HepG2 (cell line): ENCODE measurements around the gene TMEM141. TPM values are rescaled to one million over a fixed set of nuclear protein-coding genes. Genes with fewer than 3 reads are reported as not detected.

ENCODE experiments used
- ATAC-seq: fragments of 200-7000 bp; cut with Tn5 transposase; 3 replicates; pipeline ENCODE4 v1.9.1; 2020; ENCODE audit warnings: mild to moderate bottlenecking, moderate library complexity
- BruUV-seq: library from RNA; stranded (reverse); fragments of 400-500 nt; replicated peaks from 2 replicates; lab custom pipeline; 2021; lab: Mats Ljungman, UMichigan
- CTCF ChIA-PET: fragments of 300-600 bp; formaldehyde crosslinking; extraction: SDS; loops from one replicate; lab custom pipeline; 2021; ENCODE audit warnings: low total read pairs, inconsistent platforms, low intra/inter-chr PET ratio; lab: Yijun Ruan, JAX
- POLR2A ChIA-PET: fragments of 350-600 bp; sonication (Branson Sonifier 250); formaldehyde crosslinking; loops from one replicate; lab custom pipeline; 2020; ENCODE audit warnings: antibody characterized with exemption, inconsistent platforms; lab: Yijun Ruan, JAX
- DNase-seq: peaks from one replicate; pipeline ENCODE4 v3.0.0-alpha.2; 2015; ENCODE audit warnings: low spot score
- FAIRE-seq: peaks from 3 replicates; lab custom pipeline; 2011; peaks lifted over from hg19 to GRCh38; lab: Jason Lieb, UNC
- H2AFZ ChIP-seq: one replicate; pipeline ENCODE4 v1.6.1; 2011; ENCODE audit warnings: low read length, inconsistent platforms
- H3K27ac ChIP-seq: fragments of 300-600 bp; 3 replicates; pipeline ENCODE4 v1.8.0; 2011; ENCODE audit warnings: mixed run types, mild to moderate bottlenecking, mixed read lengths, low read length, inconsistent platforms; ENCODE audit not compliant: insufficient read depth; ENCODE audit errors: extremely low read length
- H3K27me3 ChIP-seq, 2 experiments: fragments of 200-600 bp in 1 of 2; 2 replicates in 1 of 2; 3 replicates in 1 of 2; pipeline versions ENCODE4 v1.6.0 to v1.8.0; 2011; ENCODE audit warnings: low read length in 2 of 2, mild to moderate bottlenecking in 2 of 2, moderate library complexity in 2 of 2, inconsistent platforms in 1 of 2; ENCODE audit not compliant: insufficient read depth in 2 of 2, control insufficient read depth in 1 of 2
- H3K36me3 ChIP-seq, 2 experiments: fragments of 200-600 bp in 1 of 2; replicated peaks in 1 of 2; 2 replicates in 1 of 2; 3 replicates in 1 of 2; pipeline versions ENCODE4 v1.5.1 to v1.8.0; 2011; ENCODE audit warnings: low read length in 2 of 2, inconsistent platforms in 1 of 2; ENCODE audit not compliant: insufficient read depth in 2 of 2, control insufficient read depth in 1 of 2
- H3K4me1 ChIP-seq: 2 replicates; pipeline ENCODE4 v1.5.1; 2012; ENCODE audit warnings: low read length, inconsistent platforms; ENCODE audit not compliant: insufficient read depth
- H3K4me2 ChIP-seq: 2 replicates; pipeline ENCODE4 v1.6.0; 2011; ENCODE audit warnings: low read depth, low read length, inconsistent platforms
- H3K4me3 ChIP-seq, 3 experiments: fragments of 200-600 bp in 1 of 3; sonication (generic), shearing (Covaris generic) in 1 of 3; replicated peaks in 1 of 3; 2 replicates each; pipeline ENCODE4 v1.5.1; 2011 to 2016; ENCODE audit warnings: low read length in 3 of 3, inconsistent platforms in 2 of 3, low read depth in 2 of 3, mild to moderate bottlenecking in 2 of 3, control low read depth in 1 of 3, mixed read lengths in 1 of 3; ENCODE audit not compliant: insufficient read depth in 1 of 3
- H3K79me2 ChIP-seq: one replicate; pipeline ENCODE4 v1.6.1; 2011; ENCODE audit warnings: low read length, inconsistent platforms; ENCODE audit not compliant: insufficient read depth
- H3K9ac ChIP-seq: 2 replicates; pipeline ENCODE4 v1.6.0; 2011; ENCODE audit warnings: mild to moderate bottlenecking, low read depth, low read length, inconsistent platforms; ENCODE audit not compliant: insufficient read depth
- H3K9me3 ChIP-seq: 2 replicates; pipeline ENCODE4 v1.5.1; 2012; ENCODE audit warnings: mild to moderate bottlenecking, low read length
- H4K20me1 ChIP-seq: 2 replicates; pipeline ENCODE4 v1.6.0; 2011; ENCODE audit warnings: inconsistent platforms, mild to moderate bottlenecking, low read length, moderate library complexity; ENCODE audit not compliant: insufficient read depth
- HES4 ChIP-seq: sonication (generic); formaldehyde crosslinking; IDR thresholded peaks from 2 replicates; pipeline ENCODE4 v1.9.0; 2021; ENCODE audit warnings: mild to moderate bottlenecking, missing genetic modification reagents, borderline replicate concordance
- HOXA3 ChIP-seq: sonication (generic); formaldehyde crosslinking; IDR thresholded peaks from 2 replicates; pipeline ENCODE4 v1.5.0; 2020; ENCODE audit warnings: missing genetic modification reagents
- KDM2A ChIP-seq: sonication (generic); formaldehyde crosslinking; IDR thresholded peaks from 2 replicates; pipeline ENCODE4 v1.4.0; 2020; ENCODE audit warnings: low read depth, missing genetic modification reagents, borderline replicate concordance
- SPEN ChIP-seq: sonication (generic); formaldehyde crosslinking; IDR thresholded peaks from 2 replicates; pipeline ENCODE4 v1.5.1; 2020; ENCODE audit warnings: low read depth, mild to moderate bottlenecking, missing genetic modification reagents
- YY1 ChIP-seq: IDR thresholded peaks from 2 replicates; pipeline ENCODE4 v1.6.1; 2011; ENCODE audit warnings: low read length, low read depth, moderate library complexity, mild to moderate bottlenecking; ENCODE audit not compliant: insufficient read depth, insufficient replicate concordance
- ZNF546 ChIP-seq: sonication (generic); formaldehyde crosslinking; conservative IDR thresholded peaks from 2 replicates; pipeline ENCODE4 v1.8.1; 2023; ENCODE audit warnings: mild to moderate bottlenecking, missing genetic modification reagents
- ZNF792 ChIP-seq: IDR thresholded peaks from 2 replicates; pipeline ENCODE4 v1.6.1; 2016
- WGBS: methylation state at CpG from one replicate; pipeline ENCODE4 v1.1.6; 2017; ENCODE audit warnings: low lambda C conversion rate; 5-methylcytosine and 5-hydroxymethylcytosine counted together
- in situ Hi-C: cut with HindIII; loops from 2 replicates; pipeline ENCODE4 v1.10.0; 2017; ENCODE audit warnings: low pct_unique_long_range_greater_than_20kb; ENCODE audit not compliant: extremely low pct_ligation_motif_present
- intact Hi-C: fragments of 100-400 bp; cut with micrococcal nuclease; formaldehyde crosslinking; loops from one replicate; pipeline ENCODE4 v1.10.0; 2022; ENCODE audit not compliant: unreplicated experiment
- polyA plus RNA-seq, 8 experiments: library from polyadenylated mRNA; depleted of rRNA in 3 of 8; stranded (reverse) in 7 of 8; unstranded in 1 of 8; fragments of >200 nt; fragmentation: Illumina TruSeq in 4 of 8; extraction: Trizol in 4 of 8; gene quantifications; 2 replicates each; pipeline versions ENCODE4 v1.2.1 to v1.2.3, GENCODE V29; 2011 to 2016; ENCODE audit warnings: low read depth in 4 of 8, missing spikeins in 1 of 8, mixed read lengths in 1 of 8; ENCODE audit not compliant: insufficient read depth in 1 of 8
- total RNA-seq, 5 experiments: library from RNA; depleted of rRNA; stranded (reverse); fragments of >200 nt; fragmentation: Illumina TruSeq; extraction: Trizol; gene quantifications; 2 replicates each; pipeline ENCODE4 v1.2.3, GENCODE V29; 2016; ENCODE audit warnings: low read depth in 1 of 5
- TF ChIP-seq, protein P1 (sequence below): sonication (generic); formaldehyde crosslinking; IDR thresholded peaks from 2 replicates; pipeline ENCODE4 v1.5.0; 2020; ENCODE audit warnings: missing genetic modification reagents
- TF ChIP-seq, protein P2 (sequence below): sonication (generic); formaldehyde crosslinking; IDR thresholded peaks from 2 replicates; pipeline ENCODE4 v1.4.0; 2020; ENCODE audit warnings: missing genetic modification reagents
- TF ChIP-seq, protein P3 (sequence below): sonication (generic); formaldehyde crosslinking; IDR thresholded peaks from 2 replicates; pipeline ENCODE4 v1.8.0; 2022; ENCODE audit warnings: low read depth, missing genetic modification reagents
- TF ChIP-seq, protein P4 (sequence below): sonication (generic); formaldehyde crosslinking; IDR thresholded peaks from 2 replicates; pipeline ENCODE4; 2020; ENCODE audit warnings: missing genetic modification reagents, mild to moderate bottlenecking, borderline replicate concordance
- TF ChIP-seq, protein P5 (sequence below): sonication (generic); formaldehyde crosslinking; IDR thresholded peaks from 2 replicates; pipeline ENCODE4 v1.9.0; 2022; ENCODE audit warnings: low read depth, missing genetic modification reagents

The TMEM141 gene
- total and polyA plus RNA-seq, 2 of the 13 experiments (the other 11 are each of a cell fraction or from before 2014, with no cell fraction given), result 81.0 to 202 TPM

DNA sequence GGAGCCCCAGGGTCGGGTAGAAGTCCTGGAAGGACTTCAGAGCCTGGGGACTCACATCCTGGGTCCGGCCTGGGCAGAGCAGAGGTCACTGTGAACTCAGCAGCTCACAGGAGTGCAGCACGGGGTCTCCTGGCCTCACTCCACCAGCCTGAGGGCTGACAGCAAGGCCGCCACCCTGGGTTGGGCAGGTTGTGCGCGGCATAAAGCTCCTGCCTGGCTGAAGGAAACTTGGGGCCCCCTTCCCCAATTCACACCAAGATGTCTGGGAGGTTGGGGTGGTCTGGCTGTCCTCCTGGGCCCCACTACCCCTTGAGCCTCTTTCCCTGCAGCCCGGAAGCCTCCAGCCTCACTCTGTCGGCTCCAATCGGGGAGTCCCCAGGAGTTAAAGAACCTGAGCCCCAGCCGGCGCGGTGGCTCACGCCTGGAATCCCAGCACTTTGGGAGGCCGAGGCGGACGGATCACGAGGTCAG lies 28.9 kb upstream of the TMEM141 start:
- intact Hi-C loops (no loop called here), in situ Hi-C loops (no loop called here)
- ChIA-PET POLR2A (interaction anchor here (1.4 kb wide), 1 partner anchor 34 kb away, joined by 3 read pairs; no protein-coding TSS in a partner anchor), CTCF (no interaction called here)
- Histone ChIP-seq H3K9me3 (no peaks in the 10 kb centered on the region), H3K27me3 (peaks cover 2 to 14% of the 10 kb centered on the region in 2 experiments; a peak in 2 of 5 replicates), H3K79me2 (no peaks in the 10 kb centered on the region), H3K4me3 (no peak overlapping the region; a peak in 1 of 6 replicates), H4K20me1 (no peaks in the 10 kb centered on the region), H3K36me3 (no peaks in the 10 kb centered on the region), H3K4me1 (peaks cover 65% of the 10 kb centered on the region), H3K9ac (no peak overlapping the region), H2AFZ (no peak overlapping the region), H3K4me2 (peak overlapping the region; percentile 47), H3K27ac (peak overlapping the region; percentile 35)
- DNase-seq, result no peak
- no peak for FAIRE-seq
- BruUV-seq, result no TSS peak
- ATAC-seq, result peak; percentile 34; the same call in 2 of the 3 replicates
- 69% methylated on average over 14 of the region's 17 CpGs for WGBS
- TF ChIP-seq, protein P1, sequence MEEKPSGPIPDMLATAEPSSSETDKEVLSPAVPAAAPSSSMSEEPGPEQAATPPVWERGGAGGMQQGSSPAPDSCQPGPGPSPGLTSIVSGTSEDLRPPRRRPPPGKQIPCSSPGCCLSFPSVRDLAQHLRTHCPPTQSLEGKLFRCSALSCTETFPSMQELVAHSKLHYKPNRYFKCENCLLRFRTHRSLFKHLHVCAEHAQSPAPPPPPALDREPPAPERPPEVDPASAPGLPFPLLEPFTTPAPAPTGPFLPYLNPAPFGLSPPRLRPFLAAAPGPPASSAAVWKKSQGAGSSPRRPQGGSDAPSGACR (CRISPR knock-in tag), result 0 out of 2 replicates have a peak, but pooled peaks have one; percentile 42
- TF ChIP-seq, protein P2, sequence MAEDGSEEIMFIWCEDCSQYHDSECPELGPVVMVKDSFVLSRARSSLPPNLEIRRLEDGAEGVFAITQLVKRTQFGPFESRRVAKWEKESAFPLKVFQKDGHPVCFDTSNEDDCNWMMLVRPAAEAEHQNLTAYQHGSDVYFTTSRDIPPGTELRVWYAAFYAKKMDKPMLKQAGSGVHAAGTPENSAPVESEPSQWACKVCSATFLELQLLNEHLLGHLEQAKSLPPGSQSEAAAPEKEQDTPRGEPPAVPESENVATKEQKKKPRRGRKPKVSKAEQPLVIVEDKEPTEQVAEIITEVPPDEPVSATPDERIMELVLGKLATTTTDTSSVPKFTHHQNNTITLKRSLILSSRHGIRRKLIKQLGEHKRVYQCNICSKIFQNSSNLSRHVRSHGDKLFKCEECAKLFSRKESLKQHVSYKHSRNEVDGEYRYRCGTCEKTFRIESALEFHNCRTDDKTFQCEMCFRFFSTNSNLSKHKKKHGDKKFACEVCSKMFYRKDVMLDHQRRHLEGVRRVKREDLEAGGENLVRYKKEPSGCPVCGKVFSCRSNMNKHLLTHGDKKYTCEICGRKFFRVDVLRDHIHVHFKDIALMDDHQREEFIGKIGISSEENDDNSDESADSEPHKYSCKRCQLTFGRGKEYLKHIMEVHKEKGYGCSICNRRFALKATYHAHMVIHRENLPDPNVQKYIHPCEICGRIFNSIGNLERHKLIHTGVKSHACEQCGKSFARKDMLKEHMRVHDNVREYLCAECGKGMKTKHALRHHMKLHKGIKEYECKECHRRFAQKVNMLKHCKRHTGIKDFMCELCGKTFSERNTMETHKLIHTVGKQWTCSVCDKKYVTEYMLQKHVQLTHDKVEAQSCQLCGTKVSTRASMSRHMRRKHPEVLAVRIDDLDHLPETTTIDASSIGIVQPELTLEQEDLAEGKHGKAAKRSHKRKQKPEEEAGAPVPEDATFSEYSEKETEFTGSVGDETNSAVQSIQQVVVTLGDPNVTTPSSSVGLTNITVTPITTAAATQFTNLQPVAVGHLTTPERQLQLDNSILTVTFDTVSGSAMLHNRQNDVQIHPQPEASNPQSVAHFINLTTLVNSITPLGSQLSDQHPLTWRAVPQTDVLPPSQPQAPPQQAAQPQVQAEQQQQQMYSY (CRISPR knock-in tag), result peak; percentile 56; the same call in 1 of the 2 replicates
- TF ChIP-seq KDM2A (CRISPR knock-in tag), result no peak
- peak; percentile 58 for TF ChIP-seq SPEN (CRISPR knock-in tag)
- TF ChIP-seq ZNF792 (CRISPR knock-in tag), result no peak
- TF ChIP-seq, protein P3, sequence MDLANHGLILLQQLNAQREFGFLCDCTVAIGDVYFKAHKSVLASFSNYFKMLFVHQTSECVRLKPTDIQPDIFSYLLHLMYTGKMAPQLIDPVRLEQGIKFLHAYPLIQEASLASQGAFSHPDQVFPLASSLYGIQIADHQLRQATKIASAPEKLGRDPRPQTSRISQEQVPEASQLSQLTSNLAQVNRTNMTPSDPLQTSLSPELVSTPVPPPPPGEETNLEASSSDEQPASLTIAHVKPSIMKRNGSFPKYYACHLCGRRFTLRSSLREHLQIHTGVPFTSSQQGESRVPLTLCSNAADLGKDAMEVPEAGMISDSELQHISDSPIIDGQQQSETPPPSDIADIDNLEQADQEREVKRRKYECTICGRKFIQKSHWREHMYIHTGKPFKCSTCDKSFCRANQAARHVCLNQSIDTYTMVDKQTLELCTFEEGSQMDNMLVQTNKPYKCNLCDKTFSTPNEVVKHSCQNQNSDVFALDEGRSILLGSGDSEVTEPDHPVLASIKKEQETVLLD (CRISPR knock-in tag), result no peak
- TF ChIP-seq, protein P4, sequence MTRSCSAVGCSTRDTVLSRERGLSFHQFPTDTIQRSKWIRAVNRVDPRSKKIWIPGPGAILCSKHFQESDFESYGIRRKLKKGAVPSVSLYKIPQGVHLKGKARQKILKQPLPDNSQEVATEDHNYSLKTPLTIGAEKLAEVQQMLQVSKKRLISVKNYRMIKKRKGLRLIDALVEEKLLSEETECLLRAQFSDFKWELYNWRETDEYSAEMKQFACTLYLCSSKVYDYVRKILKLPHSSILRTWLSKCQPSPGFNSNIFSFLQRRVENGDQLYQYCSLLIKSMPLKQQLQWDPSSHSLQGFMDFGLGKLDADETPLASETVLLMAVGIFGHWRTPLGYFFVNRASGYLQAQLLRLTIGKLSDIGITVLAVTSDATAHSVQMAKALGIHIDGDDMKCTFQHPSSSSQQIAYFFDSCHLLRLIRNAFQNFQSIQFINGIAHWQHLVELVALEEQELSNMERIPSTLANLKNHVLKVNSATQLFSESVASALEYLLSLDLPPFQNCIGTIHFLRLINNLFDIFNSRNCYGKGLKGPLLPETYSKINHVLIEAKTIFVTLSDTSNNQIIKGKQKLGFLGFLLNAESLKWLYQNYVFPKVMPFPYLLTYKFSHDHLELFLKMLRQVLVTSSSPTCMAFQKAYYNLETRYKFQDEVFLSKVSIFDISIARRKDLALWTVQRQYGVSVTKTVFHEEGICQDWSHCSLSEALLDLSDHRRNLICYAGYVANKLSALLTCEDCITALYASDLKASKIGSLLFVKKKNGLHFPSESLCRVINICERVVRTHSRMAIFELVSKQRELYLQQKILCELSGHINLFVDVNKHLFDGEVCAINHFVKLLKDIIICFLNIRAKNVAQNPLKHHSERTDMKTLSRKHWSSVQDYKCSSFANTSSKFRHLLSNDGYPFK (CRISPR knock-in tag), result peak; percentile 22; the same call in 1 of the 2 replicates
- TF ChIP-seq HES4, result no peak
- TF ChIP-seq, protein P5, sequence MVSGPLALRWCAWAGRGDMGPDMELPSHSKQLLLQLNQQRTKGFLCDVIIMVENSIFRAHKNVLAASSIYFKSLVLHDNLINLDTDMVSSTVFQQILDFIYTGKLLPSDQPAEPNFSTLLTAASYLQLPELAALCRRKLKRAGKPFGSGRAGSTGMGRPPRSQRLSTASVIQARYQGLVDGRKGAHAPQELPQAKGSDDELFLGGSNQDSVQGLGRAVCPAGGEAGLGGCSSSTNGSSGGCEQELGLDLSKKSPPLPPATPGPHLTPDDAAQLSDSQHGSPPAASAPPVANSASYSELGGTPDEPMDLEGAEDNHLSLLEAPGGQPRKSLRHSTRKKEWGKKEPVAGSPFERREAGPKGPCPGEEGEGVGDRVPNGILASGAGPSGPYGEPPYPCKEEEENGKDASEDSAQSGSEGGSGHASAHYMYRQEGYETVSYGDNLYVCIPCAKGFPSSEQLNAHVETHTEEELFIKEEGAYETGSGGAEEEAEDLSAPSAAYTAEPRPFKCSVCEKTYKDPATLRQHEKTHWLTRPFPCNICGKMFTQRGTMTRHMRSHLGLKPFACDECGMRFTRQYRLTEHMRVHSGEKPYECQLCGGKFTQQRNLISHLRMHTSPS (CRISPR knock-in tag), result peak; percentile 18; the same call in 1 of the 2 replicates
- TF ChIP-seq HOXA3, result peak; percentile 32; the same call in 1 of the 2 replicates
- TF ChIP-seq ZNF546 (CRISPR knock-in tag), result no peak
- peak; percentile 27 for TF ChIP-seq YY1
